ENCODE results near the gene CLCC1.

GRCh38 chr1:108960719-108961118, 2.6 kb downstream of the CLCC1 start:
- TF ChIP-seq CTCF (IDR thresholded peaks at IDR 0.05) (no peak), EZH2 (IDR thresholded peaks at IDR 0.05) (no peak)
